Omental fat pad (tissue), 4 donors: ENCODE results near the gene SMPX. TPM values are rescaled to one million over a fixed set of nuclear protein-coding genes. Genes with fewer than 3 reads are reported as not detected.

Source experiments
- ATAC-seq: fragments of 150-250 bp; one replicate; pipeline ENCODE4 v1.9.1; 2016; ENCODE audit warnings: mild to moderate bottlenecking, moderate library complexity; ENCODE audit not compliant: low FRiP score
- DNase-seq: peaks from one replicate; pipeline ENCODE4 v3.0.0-alpha.2; 2019; ENCODE audit warnings: low spot score
- CTCF ChIP-seq, 3 donors: fragments of 450-650 bp; IDR thresholded peaks; one replicate each; pipeline ENCODE4 v1.5.1; 2016 to 2017; ENCODE audit warnings: antibody characterized with exemption in 3 of 3, mild to moderate bottlenecking in 3 of 3, moderate library complexity in 2 of 3
- total RNA-seq, 4 donors: library from RNA; depleted of rRNA; stranded (reverse); fragments of >200 nt; gene quantifications; one replicate each; pipeline ENCODE4 v1.1.0, GENCODE V29; 2016

SMPX gene
- total RNA-seq, 4 donors from 2014 or later, result not detected

GRCh38 chrX:21744721-21745120 lies 13.2 kb downstream of the SMPX start:
- no peak for TF ChIP-seq CTCF (IDR thresholded peaks at IDR 0.05)
- DNase-seq (no peak), ATAC-seq (no peak)

GRCh38 chrX:21744060-21744459 lies 13.9 kb downstream of the SMPX start:
- no peak for ATAC-seq
- no peak for DNase-seq
- TF ChIP-seq CTCF (IDR thresholded peaks at IDR 0.05), result no peak

- TF ChIP-seq CTCF (IDR thresholded peaks at IDR 0.05), result no peak
- DNase-seq (no peak), ATAC-seq (no peak)
These were observed 15.8 kb downstream of the SMPX start for GRCh38 chrX:21741869-21742701.

- no peak for TF ChIP-seq CTCF (IDR thresholded peaks at IDR 0.05)
- DNase-seq (no peak), ATAC-seq (no peak)
These were observed 16.6 kb downstream of the SMPX start for GRCh38 chrX:21741364-21741763.

GRCh38 chrX:21740329-21741274 lies 17.3 kb downstream of the SMPX start:
- ATAC-seq (no peak), DNase-seq (no peak)
- no peak for TF ChIP-seq CTCF (IDR thresholded peaks at IDR 0.05)

- no peak for DNase-seq
- TF ChIP-seq CTCF (IDR thresholded peaks at IDR 0.05), result no peak
These were observed 19.0 kb downstream of the SMPX start for GRCh38 chrX:21738950-21739287.

More at GRCh38 chrX:21738950-21739287, 19.0 kb downstream of the SMPX start:
- no peak for ATAC-seq
